GM23248 (cell line): Measurements from ENCODE around the gene SLC29A3. TPM values are rescaled to one million over a fixed set of nuclear protein-coding genes. Genes with fewer than 3 reads are reported as not detected.
A peak's percentile ranks its signal among the peaks of the same experiment; 100 is the strongest.

ENCODE experiments used
- DNase-seq: peaks from one replicate; pipeline ENCODE4 v3.0.0-alpha.2; 2015
- H2AFZ ChIP-seq: fragments of 200-600 bp; sonication (generic); 2 replicates; pipeline ENCODE4 v1.6.1; 2016; ENCODE audit warnings: antibody characterized with exemption
- H3F3A ChIP-seq: fragments of 200-600 bp; sonication (generic); 2 replicates; pipeline ENCODE4 v1.6.1; 2016; ENCODE audit warnings: mild to moderate bottlenecking, antibody characterized with exemption, mixed run types; ENCODE audit not compliant: insufficient read depth
- H3K27ac ChIP-seq: fragments of 200-600 bp; sonication (generic); 2 replicates; pipeline ENCODE4 v1.5.1; 2016; ENCODE audit warnings: mild to moderate bottlenecking
- H3K27me3 ChIP-seq: fragments of 200-600 bp; sonication (generic); replicated peaks from 2 replicates; pipeline ENCODE4 v1.6.1; 2016; ENCODE audit warnings: mild to moderate bottlenecking; ENCODE audit not compliant: insufficient read depth
- H3K36me3 ChIP-seq: fragments of 200-600 bp; sonication (generic); 2 replicates; pipeline ENCODE4 v1.6.1; 2016; ENCODE audit warnings: low read depth, mild to moderate bottlenecking
- H3K4me1 ChIP-seq: fragments of 200-600 bp; sonication (generic); 2 replicates; pipeline ENCODE4 v1.6.1; 2016; ENCODE audit warnings: mild to moderate bottlenecking; ENCODE audit not compliant: insufficient read depth
- H3K4me2 ChIP-seq: fragments of 200-600 bp; sonication (generic); one replicate; pipeline ENCODE4 v1.6.1; 2016; ENCODE audit warnings: mild to moderate bottlenecking; ENCODE audit not compliant: unreplicated experiment
- H3K4me3 ChIP-seq: fragments of 200-600 bp; sonication (generic); 2 replicates; pipeline ENCODE4 v1.5.1; 2016; ENCODE audit warnings: mild to moderate bottlenecking
- H3K79me2 ChIP-seq: fragments of 200-600 bp; sonication (generic); 2 replicates; pipeline ENCODE4 v1.6.1; 2016; ENCODE audit warnings: mild to moderate bottlenecking; ENCODE audit not compliant: insufficient read depth
- H3K9ac ChIP-seq: fragments of 200-600 bp; sonication (generic); 2 replicates; pipeline ENCODE4 v1.6.1; 2016; ENCODE audit warnings: mild to moderate bottlenecking
- H3K9me2 ChIP-seq: fragments of 200-600 bp; sonication (generic); 2 replicates; pipeline ENCODE4 v1.6.1; 2016; ENCODE audit warnings: mixed run types, mild to moderate bottlenecking, moderate library complexity; ENCODE audit not compliant: insufficient read depth
- H3K9me3 ChIP-seq: fragments of 200-600 bp; sonication (generic); one replicate; pipeline ENCODE4 v1.6.1; 2017; ENCODE audit warnings: low read depth
- H4K20me1 ChIP-seq: fragments of 200-600 bp; sonication (generic); 2 replicates; pipeline ENCODE4 v1.6.0; 2016; ENCODE audit not compliant: insufficient read depth
- EZH2 ChIP-seq: fragments of 200-600 bp; sonication (generic); IDR thresholded peaks from 2 replicates; pipeline ENCODE4 v1.6.1; 2018; ENCODE audit warnings: antibody characterized with exemption, mild to moderate bottlenecking; ENCODE audit not compliant: insufficient read depth, poor library complexity, severe bottlenecking
- EZH2phosphoT487 ChIP-seq: fragments of 200-600 bp; sonication (generic); IDR thresholded peaks from 2 replicates; pipeline ENCODE4 v1.6.1; 2018; ENCODE audit warnings: antibody characterized with exemption, moderate library complexity, mild to moderate bottlenecking, low read depth; ENCODE audit not compliant: insufficient read depth
- WGBS, 2 experiments: methylation state at CpG; one replicate each; pipeline ENCODE4 v1.1.6; 2015 to 2017; ENCODE audit warnings: low lambda C conversion rate in 2 of 2, low coverage in 1 of 2; ENCODE audit errors: missing lambda C conversion rate in 2 of 2; 5-methylcytosine and 5-hydroxymethylcytosine counted together
- in situ Hi-C: fragments of 300-500 bp; cut with MboI; formaldehyde crosslinking; loops from 2 replicates; pipeline ENCODE4 v1.15.0; 2020
- polyA plus RNA-seq: library from polyadenylated mRNA; unstranded; fragments of >200 nt; fragmentation: Nextera tagmentation; extraction: Ambion mirVana; gene quantifications from 2 replicates; pipeline ENCODE4 v1.2.1, GENCODE V29; 2016
- total RNA-seq: library from RNA; depleted of rRNA; stranded (reverse); fragments of >200 nt; shearing (Covaris generic); gene quantifications from 2 replicates; pipeline ENCODE4 v1.2.3, GENCODE V29; 2014

Gene SLC29A3
- total and polyA plus RNA-seq, 2 experiments from 2014 or later: 1.9 to 7.3 TPM

DNA sequence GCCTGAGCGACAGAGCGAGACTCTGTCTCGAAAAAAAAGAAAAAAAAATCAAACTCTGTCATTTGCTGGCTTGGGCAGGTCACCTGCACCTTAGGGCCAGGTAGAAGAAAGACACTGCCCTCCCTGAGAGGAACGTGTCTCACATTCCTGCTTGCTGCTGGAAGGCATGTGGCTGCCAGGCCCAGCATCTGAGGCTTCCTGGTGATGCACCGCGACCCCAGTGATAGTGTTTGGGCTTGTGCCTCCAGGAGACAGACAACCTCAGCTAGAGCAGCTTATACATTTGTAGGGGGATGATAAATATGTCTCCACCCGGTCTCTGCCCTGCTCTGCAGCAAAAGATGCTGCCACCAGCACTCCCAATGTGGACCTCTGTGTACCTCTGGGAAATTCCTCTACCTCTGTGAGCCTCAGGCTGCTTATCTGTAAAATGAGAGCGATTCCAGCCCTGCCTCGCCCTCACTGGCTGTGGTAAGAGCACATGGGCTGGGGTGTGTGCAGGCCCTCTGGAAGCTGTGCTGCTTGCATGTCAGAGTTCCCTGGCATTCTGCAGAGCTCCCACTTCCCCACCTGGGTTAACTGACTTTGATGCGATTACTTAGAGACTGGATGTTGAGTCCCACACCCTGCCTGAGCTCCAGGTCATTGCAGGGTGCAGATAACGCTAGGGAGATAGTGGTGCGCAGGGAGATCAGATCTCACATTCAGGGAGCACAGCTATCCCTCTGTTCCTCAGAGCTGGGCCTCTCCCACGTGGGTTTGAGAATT lies 19.9 kb downstream of the SLC29A3 start:
- in situ Hi-C loops: no loop called here
- H3K27ac ChIP-seq: no peak overlapping the region
- 81 to 85% methylated on average over 13 of the region's 13 CpGs for WGBS, 2 experiments

DNA sequence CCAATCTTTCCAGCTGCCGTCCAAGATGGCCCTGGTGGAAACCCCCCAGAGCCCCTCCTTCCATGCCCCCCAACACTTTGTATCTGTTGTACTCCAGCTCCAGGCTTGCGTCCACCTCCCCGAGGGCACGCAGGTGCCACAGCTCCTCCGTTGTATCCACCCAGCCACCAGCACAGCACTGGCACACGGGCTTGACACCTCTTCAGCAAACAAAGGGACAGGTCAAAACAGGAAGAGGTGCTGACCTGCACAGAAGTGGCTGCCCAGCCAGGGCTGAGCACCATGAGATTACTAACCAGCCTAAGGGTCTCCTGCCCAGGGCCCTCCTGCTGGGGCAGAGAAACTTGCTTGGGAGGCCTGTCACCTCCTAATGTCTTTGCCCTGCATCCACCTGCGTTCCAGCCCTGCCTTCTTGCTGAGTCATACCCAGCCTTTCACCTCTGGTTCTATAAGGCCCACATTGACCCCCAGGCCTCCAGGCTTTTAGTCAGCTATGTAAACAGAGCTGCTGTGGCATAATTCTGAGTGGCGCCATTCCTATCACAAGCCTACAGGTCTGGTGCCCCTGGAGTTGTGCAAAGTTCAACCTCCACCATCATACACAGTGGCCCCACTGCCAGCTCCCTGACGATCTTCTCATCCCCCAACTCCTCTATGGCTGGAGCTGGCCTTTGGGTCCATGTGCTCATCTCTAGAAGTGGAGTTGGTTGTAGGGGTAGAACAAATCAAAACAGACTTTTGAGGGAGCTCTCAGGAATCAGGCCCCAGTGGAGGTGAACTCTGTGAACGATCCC lies 20.9 kb downstream of the SLC29A3 start:
- Histone ChIP-seq H3K27me3 (no peaks in the 10 kb centered on the region), H3K9me2 (no peaks in the 10 kb centered on the region), H3K4me3 (no peak overlapping the region), H3F3A (0 out of 2 replicates have a peak, but pooled peaks cover 7% of the 10 kb centered on the region), H3K9ac (no peak overlapping the region), H3K27ac (no peak overlapping the region), H3K9me3 (no peaks in the 10 kb centered on the region), H3K79me2 (no peaks in the 10 kb centered on the region), H2AFZ (no peak overlapping the region), H4K20me1 (no peaks in the 10 kb centered on the region), H3K4me1 (peaks cover 6% of the 10 kb centered on the region; the same call in 1 of the 2 replicates), H3K4me2 (no peak overlapping the region), H3K36me3 (no peaks in the 10 kb centered on the region)
- WGBS, 2 experiments: 96 to 98% methylated on average over 10 of the region's 10 CpGs
- no peak for TF ChIP-seq EZH2phosphoT487
- TF ChIP-seq EZH2: no peak
- no peak for DNase-seq
- in situ Hi-C loops: no loop called here

More for the DNA sequence above, 19.9 kb downstream of the SLC29A3 start:
- Histone ChIP-seq H3K9me2 (no peaks in the 10 kb centered on the region), H3K9me3 (no peaks in the 10 kb centered on the region), H3K4me1 (peaks cover 6% of the 10 kb centered on the region; the same call in 1 of the 2 replicates), H3K9ac (no peak overlapping the region), H3K4me2 (no peak overlapping the region), H4K20me1 (no peaks in the 10 kb centered on the region), H2AFZ (no peak overlapping the region), H3K36me3 (no peaks in the 10 kb centered on the region), H3F3A (0 out of 2 replicates have a peak, but pooled peaks cover 7% of the 10 kb centered on the region), H3K79me2 (no peaks in the 10 kb centered on the region), H3K27me3 (no peaks in the 10 kb centered on the region), H3K4me3 (no peak overlapping the region)
- TF ChIP-seq EZH2phosphoT487: no peak
- TF ChIP-seq EZH2: no peak
- no peak for DNase-seq

GRCh38 chr10:71342573-71343391 lies 23.7 kb downstream of the SLC29A3 start:
- H3K79me2 ChIP-seq: no peaks in the 10 kb centered on the region
- in situ Hi-C loops: no loop called here
- TF ChIP-seq EZH2: no peak
- TF ChIP-seq EZH2phosphoT487: no peak
- no peaks in the 10 kb centered on the region for H4K20me1 ChIP-seq
- H3K4me3 ChIP-seq: no peak overlapping the region
- H3K9ac ChIP-seq: no peak overlapping the region
- H3K9me2 ChIP-seq: no peaks in the 10 kb centered on the region
- H3K4me1 ChIP-seq: peaks cover 6% of the 10 kb centered on the region; the same call in 1 of the 2 replicates
- H3K4me2 ChIP-seq: no peak overlapping the region
- H3K9me3 ChIP-seq: no peaks in the 10 kb centered on the region
- H3K27me3 ChIP-seq: no peaks in the 10 kb centered on the region
- no peak overlapping the region for H2AFZ ChIP-seq
- 0 out of 2 replicates have a peak, but pooled peaks cover 7% of the 10 kb centered on the region for H3F3A ChIP-seq
- no peak overlapping the region for H3K27ac ChIP-seq
- WGBS, 2 experiments: 84 to 92% methylated on average over 8 of the region's 8 CpGs
- no peaks in the 10 kb centered on the region for H3K36me3 ChIP-seq
- peak; percentile 24 for DNase-seq

- no peaks in the 10 kb centered on the region for H4K20me1 ChIP-seq
- peaks cover 6% of the 10 kb centered on the region; the same call in 1 of the 2 replicates for H3K4me1 ChIP-seq
- H3K27me3 ChIP-seq: no peaks in the 10 kb centered on the region
- in situ Hi-C loops: no loop called here
- 0 out of 2 replicates have a peak, but pooled peaks cover 7% of the 10 kb centered on the region for H3F3A ChIP-seq
- no peak for DNase-seq
- no peak overlapping the region for H3K4me3 ChIP-seq
- no peaks in the 10 kb centered on the region for H3K9me2 ChIP-seq
- H2AFZ ChIP-seq: no peak overlapping the region
- H3K79me2 ChIP-seq: no peaks in the 10 kb centered on the region
- H3K36me3 ChIP-seq: no peaks in the 10 kb centered on the region
- WGBS, 2 experiments: 92 to 94% methylated on average over 5 of the region's 5 CpGs
- H3K9ac ChIP-seq: no peak overlapping the region
- TF ChIP-seq EZH2phosphoT487: no peak
- no peak for TF ChIP-seq EZH2
- H3K9me3 ChIP-seq: no peaks in the 10 kb centered on the region
- H3K4me2 ChIP-seq: no peak overlapping the region
- no peak overlapping the region for H3K27ac ChIP-seq
Observed at GRCh38 chr10:71343392-71343773, 24.3 kb downstream of the SLC29A3 start.
